ENCODE measurements around the gene ZFPM1.

- TF ChIP-seq, protein P1, sequence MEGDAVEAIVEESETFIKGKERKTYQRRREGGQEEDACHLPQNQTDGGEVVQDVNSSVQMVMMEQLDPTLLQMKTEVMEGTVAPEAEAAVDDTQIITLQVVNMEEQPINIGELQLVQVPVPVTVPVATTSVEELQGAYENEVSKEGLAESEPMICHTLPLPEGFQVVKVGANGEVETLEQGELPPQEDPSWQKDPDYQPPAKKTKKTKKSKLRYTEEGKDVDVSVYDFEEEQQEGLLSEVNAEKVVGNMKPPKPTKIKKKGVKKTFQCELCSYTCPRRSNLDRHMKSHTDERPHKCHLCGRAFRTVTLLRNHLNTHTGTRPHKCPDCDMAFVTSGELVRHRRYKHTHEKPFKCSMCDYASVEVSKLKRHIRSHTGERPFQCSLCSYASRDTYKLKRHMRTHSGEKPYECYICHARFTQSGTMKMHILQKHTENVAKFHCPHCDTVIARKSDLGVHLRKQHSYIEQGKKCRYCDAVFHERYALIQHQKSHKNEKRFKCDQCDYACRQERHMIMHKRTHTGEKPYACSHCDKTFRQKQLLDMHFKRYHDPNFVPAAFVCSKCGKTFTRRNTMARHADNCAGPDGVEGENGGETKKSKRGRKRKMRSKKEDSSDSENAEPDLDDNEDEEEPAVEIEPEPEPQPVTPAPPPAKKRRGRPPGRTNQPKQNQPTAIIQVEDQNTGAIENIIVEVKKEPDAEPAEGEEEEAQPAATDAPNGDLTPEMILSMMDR (IDR thresholded peaks at IDR 0.05) = no peak
- TF ChIP-seq POLR2A (IDR thresholded peaks at IDR 0.05) = no peak
Observed at GRCh38 chr16:88553739-88554138, 100.7 kb downstream of the ZFPM1 start.

All from thyroid gland (tissue), 4 donors.